Body of pancreas (tissue), 4 donors: ENCODE results near the gene PFN3.

Source experiments
- CTCF ChIP-seq, 7 experiments: fragments of 450-650 bp in 4 of 7; fragments of 200-600 bp in 3 of 7; sonication (generic) in 3 of 7; IDR thresholded peaks; one replicate each; pipeline ENCODE4 v1.5.1; 2016 to 2019; ENCODE audit warnings: antibody characterized with exemption in 7 of 7
- POLR2A ChIP-seq, 3 donors: fragments of 450-650 bp; IDR thresholded peaks; one replicate each; pipeline ENCODE4 v1.6.1; 2016; ENCODE audit warnings: antibody characterized with exemption in 3 of 3, mild to moderate bottlenecking in 2 of 3

DNA sequence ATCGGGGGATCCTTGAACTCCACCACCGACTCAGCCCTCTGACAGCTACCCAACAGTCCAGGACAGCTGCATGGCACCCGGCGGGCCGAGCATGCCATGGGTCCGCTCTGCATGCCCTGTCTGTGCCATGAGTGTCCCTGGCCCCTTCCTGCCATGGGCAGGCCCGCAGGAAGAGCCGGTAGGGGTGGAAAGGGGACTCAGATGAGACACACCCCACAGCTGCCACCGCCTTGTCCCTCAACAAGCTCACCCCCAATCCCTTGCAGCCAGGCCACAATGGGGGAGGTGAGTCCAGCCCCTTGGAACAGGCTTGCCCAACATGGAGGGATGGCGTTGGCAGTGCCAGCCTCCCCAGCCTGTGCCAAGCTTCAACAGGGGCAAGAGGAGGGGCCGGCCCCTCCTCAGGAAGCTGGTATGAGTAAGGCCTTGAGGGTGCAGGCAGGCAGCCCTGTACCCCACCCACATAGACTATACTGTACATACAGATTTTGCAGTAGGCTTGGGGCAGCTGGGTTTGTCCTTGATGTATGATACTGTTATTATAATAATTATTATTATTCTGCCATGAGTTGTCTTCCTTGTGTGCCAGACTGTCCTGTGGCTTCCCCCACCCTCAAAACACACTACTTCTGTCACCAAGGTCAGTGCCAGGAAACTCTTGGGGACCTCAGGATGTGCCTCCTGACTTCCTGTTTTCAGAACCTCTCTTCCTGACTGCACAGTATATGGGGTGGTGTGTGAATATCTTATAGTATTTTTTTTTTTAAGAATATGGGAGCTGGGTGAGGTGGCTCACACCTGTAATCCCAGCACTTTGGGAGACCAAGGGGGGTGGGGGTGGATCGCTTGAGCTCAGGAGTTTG is 28.2 kb downstream of the PFN3 start:
- TF ChIP-seq CTCF (IDR thresholded peaks at IDR 0.05) (no peak), POLR2A (IDR thresholded peaks at IDR 0.05) (no peak)
